Activated CD4-positive, CD25-positive, alpha-beta regulatory T cell treated with anti-CD3 and anti-CD28 coated beads, Interleukin-2, amount 50 U/mL, for 24 hours (primary cell): ENCODE measurements around the gene CEP104.

Source experiments
- ATAC-seq, 2 donors: fragments of 150-1000 bp; cut with Tn5 transposase; one replicate each; pipeline ENCODE4 v1.10.0; 2021; ENCODE audit warnings: mild to moderate bottlenecking in 1 of 2, moderate library complexity in 1 of 2

The CEP104 gene

GRCh38 chr1:3776231-3776961, 80.6 kb downstream of the CEP104 start:
- no peak for ATAC-seq

- peak; percentile 46 to 47 for ATAC-seq
Measured at GRCh38 chr1:3775490-3776230, 81.4 kb downstream of the CEP104 start.

- ATAC-seq = no peak
Measured at GRCh38 chr1:3774946-3775489, 82.0 kb downstream of the CEP104 start.

GRCh38 chr1:3774276-3774945, 82.6 kb downstream of the CEP104 start:
- no peak for ATAC-seq

- ATAC-seq = no peak
Measured at GRCh38 chr1:3773572-3774275, 83.3 kb downstream of the CEP104 start.

- no peak for ATAC-seq
Measured at GRCh38 chr1:3772715-3773571, 84.1 kb downstream of the CEP104 start, which contains the start of gene SMIM1. Gene SMIM1 (plus strand): TSS chr1:3772749. CDS start chr1:3775374, 2,625 bp downstream.

- peak; percentile 75 to 81 for ATAC-seq
Measured at GRCh38 chr1:3772027-3772714, 84.8 kb downstream of the CEP104 start.

- ATAC-seq = no peak
Measured at GRCh38 chr1:3771108-3772026, 85.6 kb downstream of the CEP104 start.

- ATAC-seq = no peak
Measured at GRCh38 chr1:3770047-3770765, 86.8 kb downstream of the CEP104 start.

GRCh38 chr1:3768811-3769390, 88.1 kb downstream of the CEP104 start:
- ATAC-seq = no peak

GRCh38 chr1:3767328-3767925, 89.6 kb downstream of the CEP104 start:
- ATAC-seq = no peak

GRCh38 chr1:3763351-3764125, 93.5 kb downstream of the CEP104 start:
- no peak for ATAC-seq

GRCh38 chr1:3762873-3763228, 94.2 kb downstream of the CEP104 start:
- ATAC-seq = no peak

GRCh38 chr1:3762151-3762872, 94.7 kb downstream of the CEP104 start:
- ATAC-seq = no peak
